Vagina (tissue), 2 donors: ENCODE results near the gene SPOCK2. TPM values are rescaled to one million over a fixed set of nuclear protein-coding genes. Genes with fewer than 3 reads are reported as not detected.
A peak's percentile ranks its signal among the peaks of the same experiment; 100 is the strongest.

ENCODE experiments used
- DNase-seq, 2 donors: peaks; one replicate each; pipeline ENCODE4 v3.0.0-alpha.2; 2017; ENCODE audit errors: extremely low spot score in 2 of 2
- H3K27ac ChIP-seq: fragments of 200-600 bp; sonication (generic); one replicate; pipeline ENCODE4 v1.5.1; 2019
- H3K27me3 ChIP-seq: fragments of 200-600 bp; sonication (generic); one replicate; pipeline ENCODE4 v1.5.1; 2019
- H3K36me3 ChIP-seq, 2 donors: fragments of 200-600 bp; sonication (generic); one replicate each; pipeline ENCODE4 v1.5.1; 2017 to 2019
- H3K4me1 ChIP-seq: fragments of 200-600 bp; sonication (generic); one replicate; pipeline ENCODE4 v1.5.1; 2019
- H3K4me3 ChIP-seq, 2 donors: fragments of 200-600 bp; sonication (generic); 1 replicate in 1 of 2; 2 replicates in 1 of 2; pipeline ENCODE4 v1.5.1; 2016 to 2019
- H3K9me3 ChIP-seq: fragments of 200-600 bp; sonication (generic); one replicate; pipeline ENCODE4 v1.5.1; 2019
- POLR2A ChIP-seq, 2 donors: fragments of 450-650 bp; IDR thresholded peaks; one replicate each; pipeline ENCODE4 v1.6.1; 2017; ENCODE audit warnings: antibody characterized with exemption in 2 of 2, mild to moderate bottlenecking in 2 of 2, moderate library complexity in 2 of 2
- POLR2AphosphoS5 ChIP-seq, 2 donors: sonication (generic); formaldehyde crosslinking; IDR thresholded peaks; one replicate each; pipeline ENCODE4 v1.9.0; 2017; ENCODE audit warnings: antibody characterized with exemption in 2 of 2, mild to moderate bottlenecking in 2 of 2, low read depth in 1 of 2; ENCODE audit not compliant: insufficient read depth in 1 of 2
- intact Hi-C: fragments of 100-400 bp; cut with DNase I; formaldehyde crosslinking; loops from one replicate; pipeline ENCODE4 v1.15.1; 2023
- total RNA-seq: library from RNA; depleted of rRNA; stranded (reverse); fragments of >200 nt; gene quantifications from one replicate; pipeline ENCODE4 v1.2.3, GENCODE V29; 2016
- TF ChIP-seq, protein P1 (sequence below), 3 experiments: fragments of 450-650 bp in 2 of 3; fragments of 200-600 bp in 1 of 3; sonication (generic) in 1 of 3; IDR thresholded peaks; one replicate each; pipeline ENCODE4 v1.5.1; 2017 to 2019; ENCODE audit warnings: antibody characterized with exemption in 3 of 3, mild to moderate bottlenecking in 2 of 3, moderate library complexity in 2 of 3

SPOCK2 gene
- total RNA-seq, 1 donor from 2014 or later: 46.9 TPM

DNA sequence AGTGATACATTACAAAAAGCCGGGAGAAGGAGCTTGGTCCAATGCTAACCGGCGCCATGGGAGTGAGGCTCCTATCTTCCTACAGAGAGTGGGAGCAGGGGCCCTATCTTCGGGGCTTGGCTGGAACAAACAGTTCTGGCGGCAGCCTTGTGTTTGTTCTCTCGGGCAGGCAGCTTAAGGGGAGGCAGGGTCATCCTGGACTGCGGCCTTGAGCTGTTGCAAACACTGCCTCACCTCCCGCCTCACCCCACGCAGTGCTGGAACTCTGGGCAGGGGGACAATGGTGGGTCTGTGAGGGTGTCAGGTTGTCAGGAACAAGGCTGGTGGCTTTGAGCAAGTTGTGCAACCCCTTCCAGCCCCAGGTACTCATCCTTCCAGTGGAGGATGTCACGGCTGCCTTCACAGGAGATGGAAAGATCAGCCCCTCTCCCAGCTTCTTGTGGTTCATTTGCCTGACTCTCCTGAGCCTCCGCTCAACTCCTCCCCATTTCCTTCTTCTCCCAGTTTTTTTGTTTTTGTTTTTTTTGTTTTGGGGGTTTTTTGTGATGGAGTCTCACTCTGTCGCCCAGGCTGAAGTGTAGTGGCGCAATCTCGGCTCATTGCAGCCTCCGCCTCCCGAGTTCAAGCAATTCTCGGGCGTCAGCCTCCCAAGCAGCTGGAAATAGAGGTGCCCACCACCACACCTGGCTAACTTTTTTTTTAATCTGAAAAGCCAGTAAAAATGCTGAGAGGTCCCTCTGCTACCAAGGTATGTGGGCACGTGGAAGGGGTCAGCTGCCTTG lies 57.4 kb downstream of the SPOCK2 start:
- intact Hi-C loops: no loop called here

DNA sequence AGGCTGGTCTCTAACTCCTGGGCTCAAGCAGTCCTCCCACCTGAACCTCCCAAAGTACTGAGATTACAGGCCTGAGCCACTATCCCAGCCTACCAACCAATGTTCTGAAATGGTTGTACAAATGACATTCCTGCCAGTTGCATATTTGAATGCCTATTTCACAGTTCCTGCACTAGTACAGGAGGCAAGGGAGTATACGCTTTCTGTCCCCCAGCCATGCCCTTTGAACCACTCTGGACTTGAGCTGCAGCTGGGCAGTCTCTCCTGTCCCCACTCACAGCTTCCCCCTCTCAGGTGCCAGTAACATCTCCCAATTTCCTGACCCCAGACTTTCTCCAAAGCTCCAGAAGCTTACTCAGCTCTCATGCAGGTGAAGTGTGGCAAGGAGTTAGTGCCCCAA lies 58.9 kb downstream of the SPOCK2 start:
- H3K9me3 ChIP-seq: no peaks in the 10 kb centered on the region
- H3K4me1 ChIP-seq: peaks cover 20% of the 10 kb centered on the region
- H3K27me3 ChIP-seq: no peaks in the 10 kb centered on the region
- no peaks in the 10 kb centered on the region for H3K36me3 ChIP-seq
- no peak overlapping the region for H3K4me3 ChIP-seq
- DNase-seq: no peak
- no peak for TF ChIP-seq POLR2A (IDR thresholded peaks at IDR 0.05)
- intact Hi-C loops: no loop called here
- H3K27ac ChIP-seq: no peak overlapping the region

More for the DNA sequence above, 57.4 kb downstream of the SPOCK2 start:
- Histone ChIP-seq H3K27me3 (no peaks in the 10 kb centered on the region), H3K36me3 (no peaks in the 10 kb centered on the region), H3K4me1 (peaks cover 20% of the 10 kb centered on the region), H3K9me3 (no peaks in the 10 kb centered on the region), H3K27ac (no peak overlapping the region), H3K4me3 (no peak overlapping the region)
- no peak for TF ChIP-seq POLR2A (IDR thresholded peaks at IDR 0.05)
- TF ChIP-seq POLR2AphosphoS5 (IDR thresholded peaks at IDR 0.05; ENCODE audit: insufficient read depth in 1 of 2, low read depth in 1 of 2): peak in 1 of 2 donors; percentile 36
- no peak for DNase-seq

DNA sequence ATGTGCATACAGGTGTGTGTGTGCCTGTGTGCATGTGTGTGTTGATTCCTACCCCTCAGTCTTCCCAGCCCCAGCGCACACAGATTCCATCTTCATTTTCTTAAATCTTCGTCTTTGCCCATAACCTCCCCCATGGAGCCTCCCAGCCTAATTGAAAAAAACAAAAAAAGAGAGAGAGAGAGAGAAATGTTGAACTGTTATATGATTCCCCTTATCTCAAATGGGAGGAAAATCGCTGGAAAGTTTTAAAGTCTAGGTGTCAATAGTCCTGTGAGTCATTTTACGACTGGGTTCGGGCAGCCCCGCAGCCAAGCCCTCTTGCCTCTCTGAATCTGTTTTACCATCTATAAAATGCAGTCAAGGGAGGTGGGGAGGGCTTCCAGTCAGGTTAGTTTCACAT lies 60.9 kb downstream of the SPOCK2 start:
- Histone ChIP-seq H3K4me1 (peaks cover 20% of the 10 kb centered on the region), H3K9me3 (no peaks in the 10 kb centered on the region), H3K27me3 (no peaks in the 10 kb centered on the region), H3K4me3 (no peak overlapping the region), H3K27ac (no peak overlapping the region), H3K36me3 (no peaks in the 10 kb centered on the region)
- TF ChIP-seq POLR2AphosphoS5 (IDR thresholded peaks at IDR 0.05; ENCODE audit: insufficient read depth in 1 of 2, low read depth in 1 of 2) (no peak), POLR2A (IDR thresholded peaks at IDR 0.05) (no peak)
- TF ChIP-seq, protein P1, sequence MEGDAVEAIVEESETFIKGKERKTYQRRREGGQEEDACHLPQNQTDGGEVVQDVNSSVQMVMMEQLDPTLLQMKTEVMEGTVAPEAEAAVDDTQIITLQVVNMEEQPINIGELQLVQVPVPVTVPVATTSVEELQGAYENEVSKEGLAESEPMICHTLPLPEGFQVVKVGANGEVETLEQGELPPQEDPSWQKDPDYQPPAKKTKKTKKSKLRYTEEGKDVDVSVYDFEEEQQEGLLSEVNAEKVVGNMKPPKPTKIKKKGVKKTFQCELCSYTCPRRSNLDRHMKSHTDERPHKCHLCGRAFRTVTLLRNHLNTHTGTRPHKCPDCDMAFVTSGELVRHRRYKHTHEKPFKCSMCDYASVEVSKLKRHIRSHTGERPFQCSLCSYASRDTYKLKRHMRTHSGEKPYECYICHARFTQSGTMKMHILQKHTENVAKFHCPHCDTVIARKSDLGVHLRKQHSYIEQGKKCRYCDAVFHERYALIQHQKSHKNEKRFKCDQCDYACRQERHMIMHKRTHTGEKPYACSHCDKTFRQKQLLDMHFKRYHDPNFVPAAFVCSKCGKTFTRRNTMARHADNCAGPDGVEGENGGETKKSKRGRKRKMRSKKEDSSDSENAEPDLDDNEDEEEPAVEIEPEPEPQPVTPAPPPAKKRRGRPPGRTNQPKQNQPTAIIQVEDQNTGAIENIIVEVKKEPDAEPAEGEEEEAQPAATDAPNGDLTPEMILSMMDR (IDR thresholded peaks at IDR 0.05): no peak
- no peak for DNase-seq
- intact Hi-C loops: no loop called here

DNA sequence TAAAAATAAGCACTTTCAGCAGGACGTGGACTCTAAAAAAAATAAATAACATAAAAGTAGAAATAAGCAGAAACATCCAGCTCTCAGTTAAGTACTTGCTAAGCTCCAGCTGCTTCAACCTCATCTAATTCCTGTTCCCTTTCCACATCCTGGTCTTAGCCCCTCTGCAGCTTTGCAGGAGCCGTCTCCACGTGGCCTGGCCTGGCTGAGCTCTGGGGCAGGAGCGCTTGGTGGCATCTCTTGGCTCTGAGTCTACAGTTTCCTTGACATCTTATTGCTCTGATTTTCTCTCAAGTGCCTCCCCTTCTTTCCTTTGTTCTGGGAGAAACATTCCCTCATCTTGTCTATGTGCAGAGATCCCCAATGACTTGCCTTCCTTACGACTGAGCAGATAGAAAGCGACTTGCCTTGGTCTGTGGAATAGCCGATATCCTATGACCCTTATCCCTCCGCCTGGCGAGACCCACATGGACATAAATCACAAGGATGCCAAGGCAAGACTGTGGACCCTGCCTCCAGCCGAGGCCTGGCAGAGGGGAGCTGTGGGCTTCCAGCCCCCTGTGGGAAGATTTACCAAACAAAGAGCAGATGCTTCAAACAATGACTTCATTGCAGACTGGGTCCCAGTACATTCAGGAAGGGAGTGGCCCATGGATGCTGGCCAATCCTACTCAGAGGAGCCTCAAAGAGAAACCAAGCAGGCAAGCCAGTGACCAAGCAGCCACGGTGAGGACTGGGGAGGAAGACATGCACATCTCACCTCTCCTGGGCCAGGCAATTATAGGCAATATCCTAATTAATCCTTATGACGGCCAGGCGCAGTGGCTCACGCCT lies 61.9 kb downstream of the SPOCK2 start:
- TF ChIP-seq, protein P1 (IDR thresholded peaks at IDR 0.05): no peak
- no peak for TF ChIP-seq POLR2AphosphoS5 (IDR thresholded peaks at IDR 0.05; ENCODE audit: insufficient read depth in 1 of 2, low read depth in 1 of 2)
- TF ChIP-seq POLR2A (IDR thresholded peaks at IDR 0.05): no peak
- Histone ChIP-seq H3K27ac (no peak overlapping the region), H3K27me3 (no peaks in the 10 kb centered on the region), H3K4me3 (no peak overlapping the region), H3K9me3 (no peaks in the 10 kb centered on the region), H3K4me1 (peaks cover 20% of the 10 kb centered on the region), H3K36me3 (no peaks in the 10 kb centered on the region)
- intact Hi-C loops: no loop called here
- DNase-seq: no peak

DNA sequence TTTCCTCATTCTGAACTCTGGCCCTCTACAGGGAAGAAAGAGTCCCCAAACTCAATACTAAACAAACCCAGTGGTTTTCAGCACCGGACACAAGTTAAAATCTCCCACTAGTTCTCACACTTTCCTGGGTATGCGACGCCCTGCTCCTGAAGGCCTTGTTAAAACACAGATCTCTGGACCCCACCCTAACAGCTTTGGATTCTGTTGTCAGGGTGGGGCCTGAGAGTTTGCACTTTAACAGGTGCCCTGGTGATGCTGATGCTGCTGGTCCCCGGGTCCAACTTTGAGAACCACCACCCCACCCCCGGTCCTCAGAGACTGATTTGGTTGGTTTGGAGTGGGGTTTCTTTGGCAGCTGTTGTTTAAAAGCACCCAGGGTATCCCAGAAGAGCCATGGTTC lies 62.5 kb downstream of the SPOCK2 start:
- no peaks in the 10 kb centered on the region for H3K9me3 ChIP-seq
- H3K36me3 ChIP-seq: no peaks in the 10 kb centered on the region
- TF ChIP-seq POLR2AphosphoS5 (IDR thresholded peaks at IDR 0.05; ENCODE audit: insufficient read depth in 1 of 2, low read depth in 1 of 2) (no peak), POLR2A (IDR thresholded peaks at IDR 0.05) (no peak)
- TF ChIP-seq, protein P1 (IDR thresholded peaks at IDR 0.05): no peak
- H3K4me3 ChIP-seq: no peak overlapping the region
- intact Hi-C loops: no loop called here
- H3K27ac ChIP-seq: no peak overlapping the region
- DNase-seq: no peak
- H3K27me3 ChIP-seq: no peaks in the 10 kb centered on the region
- peaks cover 20% of the 10 kb centered on the region for H3K4me1 ChIP-seq
